ENCODE data around the gene SMARCE1. TPM values are rescaled to one million over a fixed set of nuclear protein-coding genes. Genes with fewer than 3 reads are reported as not detected.

Gene SMARCE1
- total RNA-seq, 1 donor from 2014 or later: 89.5 TPM

GRCh38 chr17:40651939-40652338 is 4.3 kb upstream of the SMARCE1 start:
- no peak for DNase-seq (ENCODE audit: low read depth)
- H3K27me3 Mint-ChIP-seq (ENCODE audit: low read depth, unreplicated experiment): no peaks in the 10 kb centered on the region
- no peak overlapping the region for H3K4me3 Mint-ChIP-seq (ENCODE audit: unreplicated experiment)
- Histone ChIP-seq H4K20me1 (ENCODE audit: insufficient read depth, low read length) (no peaks in the 10 kb centered on the region), H3K4me2 (ENCODE audit: low read length) (no peak overlapping the region), H3K4me1 (ENCODE audit: insufficient read depth, low read length) (peaks cover 9% of the 10 kb centered on the region), H3K4me3 (ENCODE audit: insufficient read depth, low read depth, low read length) (no peak overlapping the region), H3K9me3 (ENCODE audit: insufficient read depth, low read depth, low read length) (no peaks in the 10 kb centered on the region), H3K27ac (ENCODE audit: low read depth, low read length) (no peak overlapping the region), H3K79me2 (ENCODE audit: insufficient read depth, low read length) (peaks cover 15% of the 10 kb centered on the region), H2AFZ (ENCODE audit: low read depth, low read length) (no peak overlapping the region), H3K36me3 (ENCODE audit: insufficient read depth, low read length) (no peaks in the 10 kb centered on the region), H3K9ac (ENCODE audit: low read length) (no peak overlapping the region), H3K27me3 (ENCODE audit: insufficient read depth, low read length) (peaks cover 2% of the 10 kb centered on the region)
- peaks cover 3% of the 10 kb centered on the region for H3K4me1 Mint-ChIP-seq (ENCODE audit: low read depth, unreplicated experiment)
- FAIRE-seq: no peak
- H3K9me3 Mint-ChIP-seq (ENCODE audit: unreplicated experiment): no peaks in the 10 kb centered on the region
- H3K27ac Mint-ChIP-seq (ENCODE audit: unreplicated experiment): no peak overlapping the region
- TF ChIP-seq, protein P1, sequence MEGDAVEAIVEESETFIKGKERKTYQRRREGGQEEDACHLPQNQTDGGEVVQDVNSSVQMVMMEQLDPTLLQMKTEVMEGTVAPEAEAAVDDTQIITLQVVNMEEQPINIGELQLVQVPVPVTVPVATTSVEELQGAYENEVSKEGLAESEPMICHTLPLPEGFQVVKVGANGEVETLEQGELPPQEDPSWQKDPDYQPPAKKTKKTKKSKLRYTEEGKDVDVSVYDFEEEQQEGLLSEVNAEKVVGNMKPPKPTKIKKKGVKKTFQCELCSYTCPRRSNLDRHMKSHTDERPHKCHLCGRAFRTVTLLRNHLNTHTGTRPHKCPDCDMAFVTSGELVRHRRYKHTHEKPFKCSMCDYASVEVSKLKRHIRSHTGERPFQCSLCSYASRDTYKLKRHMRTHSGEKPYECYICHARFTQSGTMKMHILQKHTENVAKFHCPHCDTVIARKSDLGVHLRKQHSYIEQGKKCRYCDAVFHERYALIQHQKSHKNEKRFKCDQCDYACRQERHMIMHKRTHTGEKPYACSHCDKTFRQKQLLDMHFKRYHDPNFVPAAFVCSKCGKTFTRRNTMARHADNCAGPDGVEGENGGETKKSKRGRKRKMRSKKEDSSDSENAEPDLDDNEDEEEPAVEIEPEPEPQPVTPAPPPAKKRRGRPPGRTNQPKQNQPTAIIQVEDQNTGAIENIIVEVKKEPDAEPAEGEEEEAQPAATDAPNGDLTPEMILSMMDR (IDR thresholded peaks at IDR 0.05; ENCODE audit: insufficient read depth, low read depth, low read length): no peak
- TF ChIP-seq EZH2 (IDR thresholded peaks at IDR 0.05; ENCODE audit: insufficient read depth, low read length): no peak
- no peaks in the 10 kb centered on the region for H3K36me3 Mint-ChIP-seq (ENCODE audit: low read depth, unreplicated experiment)

- Histone ChIP-seq H3K9me3 (ENCODE audit: insufficient read depth, low read depth, low read length) (no peaks in the 10 kb centered on the region), H3K79me2 (ENCODE audit: insufficient read depth, low read length) (peaks cover 50% of the 10 kb centered on the region), H4K20me1 (ENCODE audit: insufficient read depth, low read length) (no peaks in the 10 kb centered on the region), H3K27me3 (ENCODE audit: insufficient read depth, low read length) (no peaks in the 10 kb centered on the region), H3K9ac (ENCODE audit: low read length) (peak overlapping the region; percentile 99), H3K4me1 (ENCODE audit: insufficient read depth, low read length) (peaks cover 19% of the 10 kb centered on the region), H3K4me2 (ENCODE audit: low read length) (peak overlapping the region; percentile 85), H3K4me3 (ENCODE audit: insufficient read depth, low read depth, low read length) (peak overlapping the region; percentile 96), H3K27ac (ENCODE audit: low read depth, low read length) (peak overlapping the region; percentile 98), H2AFZ (ENCODE audit: low read depth, low read length) (peak overlapping the region; percentile 92), H3K36me3 (ENCODE audit: insufficient read depth, low read length) (peaks cover 15% of the 10 kb centered on the region)
- no peaks in the 10 kb centered on the region for H3K9me3 Mint-ChIP-seq (ENCODE audit: unreplicated experiment)
- no peak for TF ChIP-seq EZH2 (IDR thresholded peaks at IDR 0.05; ENCODE audit: insufficient read depth, low read length)
- TF ChIP-seq, protein P1 (IDR thresholded peaks at IDR 0.05; ENCODE audit: insufficient read depth, low read depth, low read length): no peak
- H3K27ac Mint-ChIP-seq (ENCODE audit: unreplicated experiment): peak overlapping the region; percentile 99
- H3K36me3 Mint-ChIP-seq (ENCODE audit: low read depth, unreplicated experiment): peaks cover 2% of the 10 kb centered on the region
- FAIRE-seq: no peak
- H3K4me1 Mint-ChIP-seq (ENCODE audit: low read depth, unreplicated experiment): peaks cover 12% of the 10 kb centered on the region
- peak; percentile 18 for DNase-seq (ENCODE audit: low read depth)
- H3K27me3 Mint-ChIP-seq (ENCODE audit: low read depth, unreplicated experiment): no peaks in the 10 kb centered on the region
- H3K4me3 Mint-ChIP-seq (ENCODE audit: unreplicated experiment): peak overlapping the region; percentile 85
Measured at GRCh38 chr17:40648384-40648968, 858 bp upstream of the SMARCE1 start.
